Caco-2 (cell line): Measurements from ENCODE around the gene DENND2D. TPM values are rescaled to one million over a fixed set of nuclear protein-coding genes. Genes with fewer than 3 reads are reported as not detected.
A peak's percentile ranks its signal among the peaks of the same experiment; 100 is the strongest.

Experiments
- BruUV-seq: library from RNA; stranded (reverse); fragments of 400-500 nt; replicated peaks from 2 replicates; lab custom pipeline; 2021; lab: Mats Ljungman, UMichigan
- CTCF ChIA-PET: fragments of 300-600 bp; sonication (Branson Sonifier 250); formaldehyde crosslinking; loops from one replicate; lab custom pipeline; 2022; ENCODE audit warnings: antibody characterized with exemption; lab: Charles Lee
- POLR2A ChIA-PET: fragments of 300-600 bp; sonication (Branson Sonifier 250); formaldehyde crosslinking; loops from one replicate; lab custom pipeline; 2022; ENCODE audit warnings: antibody characterized with exemption; lab: Charles Lee
- DNase-seq, 2 experiments: peaks; one replicate each; pipeline versions ENCODE4 v3.0.0 to v3.0.0-alpha.2; 2020 to 2022
- H3K27me3 ChIP-seq: replicated peaks from 2 replicates; pipeline ENCODE4 v1.6.0; 2011; ENCODE audit warnings: low read length; ENCODE audit not compliant: control insufficient read depth, insufficient read depth
- H3K36me3 ChIP-seq: 2 replicates; pipeline ENCODE4 v1.5.1; 2011; ENCODE audit warnings: low read length; ENCODE audit not compliant: control insufficient read depth, insufficient read depth
- H3K4me1 ChIP-seq: fragments of 250-450 bp; sonication (Bioruptor Pico); 2 replicates; pipeline ENCODE4 v1.5.1; 2020; ENCODE audit warnings: mild to moderate bottlenecking
- H3K4me3 ChIP-seq: 2 replicates; pipeline ENCODE4 v1.5.1; 2011; ENCODE audit warnings: low read depth, mild to moderate bottlenecking, control low read depth, low read length
- H3K9me3 ChIP-seq: fragments of 250-450 bp; sonication (Bioruptor Pico); 2 replicates; pipeline ENCODE4 v1.5.1; 2020; ENCODE audit warnings: mild to moderate bottlenecking, moderate library complexity
- H3K27ac Mint-ChIP-seq: one replicate; pipeline ENCODE4 v1.8.0; 2022; ENCODE audit warnings: mixed read lengths; ENCODE audit not compliant: unreplicated experiment
- H3K27me3 Mint-ChIP-seq: one replicate; pipeline ENCODE4 v1.8.0; 2022; ENCODE audit warnings: mixed read lengths; ENCODE audit not compliant: insufficient read depth, unreplicated experiment
- H3K36me3 Mint-ChIP-seq: one replicate; pipeline ENCODE4 v1.8.0; 2022; ENCODE audit warnings: mild to moderate bottlenecking, mixed read lengths; ENCODE audit not compliant: insufficient read depth, unreplicated experiment
- H3K4me1 Mint-ChIP-seq: one replicate; pipeline ENCODE4 v1.8.0; 2022; ENCODE audit warnings: low read depth, mixed read lengths; ENCODE audit not compliant: unreplicated experiment
- H3K4me3 Mint-ChIP-seq: one replicate; pipeline ENCODE4 v1.8.0; 2022; ENCODE audit warnings: mild to moderate bottlenecking, moderate library complexity, mixed read lengths; ENCODE audit not compliant: unreplicated experiment
- H3K9me3 Mint-ChIP-seq: one replicate; pipeline ENCODE4 v1.8.0; 2022; ENCODE audit warnings: mixed read lengths; ENCODE audit not compliant: unreplicated experiment
- intact Hi-C: fragments of 100-400 bp; cut with micrococcal nuclease; formaldehyde crosslinking; loops from one replicate; pipeline ENCODE4 v1.10.0; 2022; ENCODE audit not compliant: unreplicated experiment
- total RNA-seq: library from RNA; stranded (reverse); gene quantifications from 2 replicates; pipeline ENCODE4 v1.2.3, GENCODE V29; 2022
- TF ChIP-seq, protein P1 (sequence below), 2 experiments: fragments of 200-600 bp in 1 of 2; IDR thresholded peaks; 1 replicate in 1 of 2; 2 replicates in 1 of 2; pipeline versions ENCODE4 v1.5.1 to v1.8.0; 2011 to 2022; ENCODE audit warnings: antibody characterized with exemption in 1 of 2, control low read depth in 1 of 2, inconsistent platforms in 1 of 2, low read depth in 1 of 2, low read length in 1 of 2, mild to moderate bottlenecking in 1 of 2, moderate library complexity in 1 of 2; ENCODE audit not compliant: insufficient read depth in 1 of 2, severe bottlenecking in 1 of 2, unreplicated experiment in 1 of 2

The DENND2D gene
- total RNA-seq, 1 experiment from 2014 or later = 20.4 TPM

DNA sequence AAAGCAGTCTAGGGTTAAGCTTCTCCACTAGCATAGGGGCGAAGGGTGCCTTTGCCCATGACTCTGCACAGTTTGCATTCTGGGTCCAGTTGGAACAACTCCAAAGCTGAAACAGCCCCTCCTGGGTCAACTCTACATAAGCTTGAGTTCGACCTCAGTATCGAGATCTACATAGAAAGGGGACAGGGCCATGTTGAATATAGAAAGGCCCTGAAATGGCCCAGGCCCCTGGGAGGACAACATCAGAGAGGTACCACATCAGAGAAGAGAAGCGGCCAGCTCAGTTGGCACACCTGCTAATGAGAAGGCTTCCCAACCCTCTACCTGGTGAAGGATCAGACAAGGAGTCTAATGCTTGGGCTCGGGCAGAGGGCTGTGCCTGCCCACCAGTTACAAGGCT, 1.6 kb downstream of the DENND2D start:
- Mint-ChIP-seq H3K9me3 (no peaks in the 10 kb centered on the region), H3K27ac (no peak overlapping the region), H3K27me3 (no peaks in the 10 kb centered on the region), H3K4me1 (peaks cover 14% of the 10 kb centered on the region), H3K4me3 (no peak overlapping the region), H3K36me3 (peaks cover 12% of the 10 kb centered on the region)
- intact Hi-C loops = no loop called here
- H3K9me3 ChIP-seq = no peaks in the 10 kb centered on the region
- DNase-seq = no peak
- TF ChIP-seq, protein P1, sequence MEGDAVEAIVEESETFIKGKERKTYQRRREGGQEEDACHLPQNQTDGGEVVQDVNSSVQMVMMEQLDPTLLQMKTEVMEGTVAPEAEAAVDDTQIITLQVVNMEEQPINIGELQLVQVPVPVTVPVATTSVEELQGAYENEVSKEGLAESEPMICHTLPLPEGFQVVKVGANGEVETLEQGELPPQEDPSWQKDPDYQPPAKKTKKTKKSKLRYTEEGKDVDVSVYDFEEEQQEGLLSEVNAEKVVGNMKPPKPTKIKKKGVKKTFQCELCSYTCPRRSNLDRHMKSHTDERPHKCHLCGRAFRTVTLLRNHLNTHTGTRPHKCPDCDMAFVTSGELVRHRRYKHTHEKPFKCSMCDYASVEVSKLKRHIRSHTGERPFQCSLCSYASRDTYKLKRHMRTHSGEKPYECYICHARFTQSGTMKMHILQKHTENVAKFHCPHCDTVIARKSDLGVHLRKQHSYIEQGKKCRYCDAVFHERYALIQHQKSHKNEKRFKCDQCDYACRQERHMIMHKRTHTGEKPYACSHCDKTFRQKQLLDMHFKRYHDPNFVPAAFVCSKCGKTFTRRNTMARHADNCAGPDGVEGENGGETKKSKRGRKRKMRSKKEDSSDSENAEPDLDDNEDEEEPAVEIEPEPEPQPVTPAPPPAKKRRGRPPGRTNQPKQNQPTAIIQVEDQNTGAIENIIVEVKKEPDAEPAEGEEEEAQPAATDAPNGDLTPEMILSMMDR (IDR thresholded peaks at IDR 0.05; ENCODE audit: insufficient read depth in 1 of 2, low read depth in 1 of 2, low read length in 1 of 2, severe bottlenecking in 1 of 2, unreplicated experiment in 1 of 2) = no peak
- H3K36me3 ChIP-seq = peaks cover 2% of the 10 kb centered on the region; the same call in 1 of the 2 replicates
- H3K27me3 ChIP-seq = no peaks in the 10 kb centered on the region
- POLR2A ChIA-PET = no interaction called here
- no peak overlapping the region for H3K4me3 ChIP-seq
- no TSS peak for BruUV-seq
- H3K4me1 ChIP-seq = peaks cover 28% of the 10 kb centered on the region
- CTCF ChIA-PET = no interaction called here

DNA sequence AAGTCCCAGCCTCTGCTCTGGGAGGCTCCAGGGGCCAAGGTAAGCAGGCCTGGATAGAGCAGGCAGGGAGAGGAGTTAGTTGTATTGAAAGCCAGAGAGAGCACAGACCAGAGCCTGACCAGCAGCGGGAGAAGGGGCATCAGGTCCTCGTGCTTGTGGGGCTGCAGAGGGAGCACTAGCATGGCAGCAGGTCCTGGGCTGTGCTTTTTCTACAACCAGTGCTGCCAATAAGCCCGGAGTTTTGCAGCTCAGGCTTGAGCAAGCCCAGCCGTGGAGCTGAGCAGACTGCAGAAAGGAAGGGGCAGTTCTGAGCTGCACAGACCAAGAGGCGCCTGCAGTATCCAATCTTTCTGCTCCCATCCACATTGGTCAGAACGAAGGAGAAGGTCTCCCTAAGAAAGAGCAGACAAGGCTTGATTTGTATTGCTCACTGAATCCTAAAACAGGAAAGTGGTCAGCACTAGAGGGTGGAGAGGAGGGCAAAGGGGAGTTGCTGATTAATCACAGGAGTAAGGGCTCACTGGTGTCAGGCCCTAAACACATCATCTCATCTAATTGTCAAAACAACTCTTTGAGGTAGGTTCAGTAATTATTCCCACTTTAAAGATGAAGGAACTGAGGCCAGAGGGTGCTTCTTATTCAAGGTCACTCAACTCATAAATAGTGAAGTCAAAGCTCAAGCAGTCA, 2.7 kb downstream of the DENND2D start:
- no TSS peak for BruUV-seq
- DNase-seq = peak in 1 of 2 experiments; percentile 46
- TF ChIP-seq, protein P1 (IDR thresholded peaks at IDR 0.05; ENCODE audit: insufficient read depth in 1 of 2, low read depth in 1 of 2, low read length in 1 of 2, severe bottlenecking in 1 of 2, unreplicated experiment in 1 of 2) = peak in 1 of 2 experiments; percentile 56
- H3K9me3 ChIP-seq = no peaks in the 10 kb centered on the region
- peaks cover 2% of the 10 kb centered on the region; the same call in 1 of the 2 replicates for H3K36me3 ChIP-seq
- H3K27me3 Mint-ChIP-seq = no peaks in the 10 kb centered on the region
- ChIA-PET POLR2A (no interaction called here), CTCF (no interaction called here)
- H3K4me1 ChIP-seq = peaks cover 33% of the 10 kb centered on the region
- no peak overlapping the region for H3K27ac Mint-ChIP-seq
- intact Hi-C loops = no loop called here
- peaks cover 25% of the 10 kb centered on the region for H3K4me1 Mint-ChIP-seq
- no peaks in the 10 kb centered on the region for H3K9me3 Mint-ChIP-seq
- H3K36me3 Mint-ChIP-seq = peaks cover 12% of the 10 kb centered on the region
- no peak overlapping the region for H3K4me3 ChIP-seq
- no peaks in the 10 kb centered on the region for H3K27me3 ChIP-seq
- no peak overlapping the region for H3K4me3 Mint-ChIP-seq

DNA sequence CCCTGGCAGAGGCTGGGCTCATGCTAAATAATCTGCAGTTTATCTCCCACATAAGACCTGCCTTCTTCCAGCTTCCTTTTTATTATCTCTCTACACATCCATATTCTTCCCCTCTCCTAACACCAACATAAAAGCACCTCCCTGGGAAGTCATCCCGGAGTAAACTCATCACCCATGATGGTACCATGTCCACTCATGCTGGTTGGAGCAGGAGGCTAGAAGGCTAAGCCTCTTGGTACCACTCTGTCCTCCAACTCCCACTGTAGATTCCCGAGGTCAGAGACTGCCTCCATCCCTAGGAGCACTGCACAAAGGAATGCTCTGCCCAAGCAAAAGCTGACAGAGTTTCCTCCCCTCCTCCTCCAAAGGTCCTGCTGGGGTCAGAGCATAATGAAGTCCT, 4.2 kb downstream of the DENND2D start:
- no peak for DNase-seq
- H3K27me3 Mint-ChIP-seq = no peaks in the 10 kb centered on the region
- no peak overlapping the region for H3K4me3 Mint-ChIP-seq
- intact Hi-C loops = no loop called here
- ChIA-PET CTCF (no interaction called here), POLR2A (no interaction called here)
- TF ChIP-seq, protein P1 (IDR thresholded peaks at IDR 0.05; ENCODE audit: insufficient read depth in 1 of 2, low read depth in 1 of 2, low read length in 1 of 2, severe bottlenecking in 1 of 2, unreplicated experiment in 1 of 2) = no peak
- H3K4me1 Mint-ChIP-seq = peaks cover 26% of the 10 kb centered on the region
- Histone ChIP-seq H3K4me1 (peaks cover 33% of the 10 kb centered on the region), H3K4me3 (no peak overlapping the region), H3K27me3 (no peaks in the 10 kb centered on the region), H3K36me3 (peaks cover 2% of the 10 kb centered on the region; the same call in 1 of the 2 replicates), H3K9me3 (no peaks in the 10 kb centered on the region)
- no TSS peak for BruUV-seq
- no peaks in the 10 kb centered on the region for H3K9me3 Mint-ChIP-seq
- peaks cover 20% of the 10 kb centered on the region for H3K36me3 Mint-ChIP-seq
- no peak overlapping the region for H3K27ac Mint-ChIP-seq
